ENCODE results near the gene NCOA1. TPM values are rescaled to one million over a fixed set of nuclear protein-coding genes. Genes with fewer than 3 reads are reported as not detected.

The NCOA1 gene
- 10 to 100 TPM; 20.1 to 22.6 TPM for total RNA-seq
- 16.3 TPM for polyA plus RNA-seq (2013, experiment 1 of 2)
- 16.4 TPM for polyA plus RNA-seq (2013, experiment 2 of 2)
- long read RNA-seq, experiment 1, partial matches to known transcripts, result 5 of 9 reads
- long read RNA-seq, experiment 1, other reads (novel, unspliced or antisense), result 4 of 9 reads
- long read RNA-seq, experiment 2, partial matches to known transcripts, result 10 of 43 reads
- long read RNA-seq, experiment 2, other reads (novel, unspliced or antisense), result 33 of 43 reads
- long read RNA-seq, experiment 3, partial matches to known transcripts, result 3 of 3 reads
- long read RNA-seq, experiment 3, other reads (novel, unspliced or antisense), result 0 of 3 reads
- long read RNA-seq, experiment 4, partial matches to known transcripts, result 0 of 1 reads
- long read RNA-seq, experiment 4, other reads (novel, unspliced or antisense), result 1 of 1 reads

GRCh38 chr2:24490690-24491541 lies at the start of gene NCOA1:
Gene NCOA1 (plus strand): TSS chr2:24491254. CDS start chr2:24658678, 167,424 bp downstream.
- Histone ChIP-seq H3K27me3 (ENCODE audit: control insufficient read depth, insufficient read depth, low read length, poor library complexity, severe bottlenecking) (peaks cover 21% of the 10 kb centered on the region), H3K27ac (ENCODE audit: low read depth, low read length) (peak within 1 kb of the TSS; percentile 90), H3K9me3 (ENCODE audit: control insufficient read depth, low read length) (no peaks in the 10 kb centered on the region), H3K36me3 (ENCODE audit: control insufficient read depth, insufficient read depth, low read length) (no peaks in the 10 kb centered on the region), H3K4me3 (ENCODE audit: low read length) (peak within 1 kb of the TSS; percentile 81), H3K4me1 (ENCODE audit: control insufficient read depth, insufficient read depth, low read length) (no peaks in the 10 kb centered on the region), H3K9ac (ENCODE audit: extremely low read depth, low read length, poor library complexity, severe bottlenecking) (peak within 1 kb of the TSS; percentile 36)
- Mint-ChIP-seq H3K27me3 (ENCODE audit: insufficient read depth) (peaks cover 36% of the 10 kb centered on the region), H3K9me3 (no peaks in the 10 kb centered on the region), H3K36me3 (ENCODE audit: low read depth) (no peaks in the 10 kb centered on the region), H3K4me3 (peak within 1 kb of the TSS; percentile 72), H3K27ac (peak within 1 kb of the TSS; percentile 64), H3K4me1 (peaks cover 35% of the 10 kb centered on the region)
- DNase-seq, result peak; percentile 98
- peak; percentile 50 for TF ChIP-seq CTCF (conservative IDR thresholded peaks at IDR 0.05)
- WGBS, 2 experiments (ENCODE audit: insufficient coverage in 1 of 2, insufficient read length in 1 of 2), result 0 to 1% methylated on average over 28 to 113 of the region's 113 CpGs

GRCh38 chr2:24448797-24449196 lies 42.3 kb upstream of the NCOA1 start:
- Histone ChIP-seq H3K27ac (ENCODE audit: low read depth, low read length) (no peak overlapping the region), H3K27me3 (ENCODE audit: control insufficient read depth, insufficient read depth, low read length, poor library complexity, severe bottlenecking) (peaks cover 39% of the 10 kb centered on the region), H3K9me3 (ENCODE audit: control insufficient read depth, low read length) (peaks cover 35% of the 10 kb centered on the region), H3K4me1 (ENCODE audit: control insufficient read depth, insufficient read depth, low read length) (no peaks in the 10 kb centered on the region), H3K36me3 (ENCODE audit: control insufficient read depth, insufficient read depth, low read length) (no peaks in the 10 kb centered on the region), H3K9ac (ENCODE audit: extremely low read depth, low read length, poor library complexity, severe bottlenecking) (no peak overlapping the region), H3K4me3 (ENCODE audit: low read length) (no peak overlapping the region)
- 100% methylated on average over 1 of the region's 1 CpG; no CpG with 5 or more reads in 1 of the 2 experiments for WGBS, 2 experiments (ENCODE audit: insufficient coverage in 1 of 2, insufficient read length in 1 of 2)
- TF ChIP-seq CTCF (conservative IDR thresholded peaks at IDR 0.05), result no peak
- H3K9me3 Mint-ChIP-seq, result peaks cover 34% of the 10 kb centered on the region
- H3K27ac Mint-ChIP-seq, result no peak overlapping the region
- no peak for DNase-seq
- H3K4me3 Mint-ChIP-seq, result no peak overlapping the region
- no peaks in the 10 kb centered on the region for H3K36me3 Mint-ChIP-seq (ENCODE audit: low read depth)
- peaks cover 57% of the 10 kb centered on the region for H3K27me3 Mint-ChIP-seq (ENCODE audit: insufficient read depth)
- H3K4me1 Mint-ChIP-seq, result peaks cover 1% of the 10 kb centered on the region

- Histone ChIP-seq H3K4me3 (ENCODE audit: low read length) (no peak overlapping the region), H3K27me3 (ENCODE audit: control insufficient read depth, insufficient read depth, low read length, poor library complexity, severe bottlenecking) (peaks cover 44% of the 10 kb centered on the region), H3K36me3 (ENCODE audit: control insufficient read depth, insufficient read depth, low read length) (no peaks in the 10 kb centered on the region), H3K4me1 (ENCODE audit: control insufficient read depth, insufficient read depth, low read length) (no peaks in the 10 kb centered on the region), H3K27ac (ENCODE audit: low read depth, low read length) (no peak overlapping the region), H3K9ac (ENCODE audit: extremely low read depth, low read length, poor library complexity, severe bottlenecking) (no peak overlapping the region), H3K9me3 (ENCODE audit: control insufficient read depth, low read length) (peaks cover 35% of the 10 kb centered on the region)
- TF ChIP-seq CTCF (conservative IDR thresholded peaks at IDR 0.05), result no peak
- Mint-ChIP-seq H3K9me3 (peaks cover 34% of the 10 kb centered on the region), H3K27ac (no peak overlapping the region), H3K4me1 (peaks cover 4% of the 10 kb centered on the region), H3K36me3 (ENCODE audit: low read depth) (no peaks in the 10 kb centered on the region), H3K4me3 (no peak overlapping the region), H3K27me3 (ENCODE audit: insufficient read depth) (peaks cover 62% of the 10 kb centered on the region)
- no CpG with 5 or more reads among the region's 1 CpG for WGBS, 2 experiments (ENCODE audit: insufficient coverage in 1 of 2, insufficient read length in 1 of 2)
- DNase-seq, result no peak
Observed at GRCh38 chr2:24449344-24449743, 41.7 kb upstream of the NCOA1 start.

Measured in endodermal cell (in vitro differentiated cells).